Measurements from ENCODE around the gene CCDC7.

GRCh38 chr10:32693441-32693979 is 247.6 kb downstream of the CCDC7 start:
- TF ChIP-seq CTCF (conservative IDR thresholded peaks at IDR 0.05) (no peak), EZH2 (IDR thresholded peaks at IDR 0.05; ENCODE audit: low read depth) (no peak)
